ENCODE results near the gene PDE2A.
A peak's percentile ranks its signal among the peaks of the same experiment; 100 is the strongest.

The PDE2A gene

GRCh38 chr11:72631806-72632731 lies 42.2 kb downstream of the PDE2A start:
- no peak overlapping the region for H2BK120ac ChIP-seq (ENCODE audit: low read depth, low read length)
- no peak overlapping the region for H3K27ac ChIP-seq (ENCODE audit: low read depth, low read length)
- WGBS (ENCODE audit: extremely low coverage, insufficient coverage, low lambda C conversion rate) = no CpG with 5 or more reads among the region's 18 CpGs
- no peak overlapping the region for H2AK5ac ChIP-seq (ENCODE audit: low read length)
- H4K5ac ChIP-seq (ENCODE audit: low read length) = no peak overlapping the region
- peak overlapping the region; percentile 67 for H2BK5ac ChIP-seq (ENCODE audit: low read length)
- no peaks in the 10 kb centered on the region for H3K36me3 ChIP-seq (ENCODE audit: control insufficient read depth, insufficient read depth, low read length)
- H3K23ac ChIP-seq (ENCODE audit: low read length) = peak overlapping the region; percentile 80
- peak overlapping the region; percentile 38 for H3K9ac ChIP-seq (ENCODE audit: low read length)
- H3K79me1 ChIP-seq (ENCODE audit: low read length) = no peaks in the 10 kb centered on the region
- H3K4me3 ChIP-seq (ENCODE audit: low read length) = no peak overlapping the region
- no peak overlapping the region for H4K8ac ChIP-seq (ENCODE audit: low read depth, low read length)
- no peak overlapping the region for H3K18ac ChIP-seq (ENCODE audit: low read length)
- no peak overlapping the region for H2BK15ac ChIP-seq (replicated peaks; ENCODE audit: low read depth)
- peaks cover 15% of the 10 kb centered on the region for H3K4me1 ChIP-seq (ENCODE audit: control insufficient read depth, low read depth, low read length)
- no peak overlapping the region for H3K4me2 ChIP-seq (ENCODE audit: low read length)
- peak overlapping the region; percentile 39 for H3K4ac ChIP-seq (ENCODE audit: low read depth, low read length)
- H3K27me3 ChIP-seq (ENCODE audit: insufficient read depth, low read length, poor library complexity) = no peaks in the 10 kb centered on the region
- no peak for DNase-seq
- H3K56ac ChIP-seq (ENCODE audit: low read length) = peak overlapping the region; percentile 54
- H3K79me2 ChIP-seq (ENCODE audit: control insufficient read depth, insufficient read depth, low read length) = no peaks in the 10 kb centered on the region

GRCh38 chr11:72630104-72630852 lies 43.9 kb downstream of the PDE2A start:
- Histone ChIP-seq H3K4me1 (ENCODE audit: control insufficient read depth, low read depth, low read length) (peaks cover 11% of the 10 kb centered on the region), H3K18ac (ENCODE audit: low read length) (no peak overlapping the region), H2BK120ac (ENCODE audit: low read depth, low read length) (no peak overlapping the region), H2BK15ac (replicated peaks; ENCODE audit: low read depth) (no peak overlapping the region), H3K79me1 (ENCODE audit: low read length) (no peaks in the 10 kb centered on the region), H3K56ac (ENCODE audit: low read length) (no peak overlapping the region), H3K4me3 (ENCODE audit: low read length) (no peak overlapping the region), H3K27ac (ENCODE audit: low read depth, low read length) (no peak overlapping the region), H3K9ac (ENCODE audit: low read length) (no peak overlapping the region), H3K36me3 (ENCODE audit: control insufficient read depth, insufficient read depth, low read length) (no peaks in the 10 kb centered on the region), H3K27me3 (ENCODE audit: insufficient read depth, low read length, poor library complexity) (no peaks in the 10 kb centered on the region), H4K5ac (ENCODE audit: low read length) (no peak overlapping the region), H3K23ac (ENCODE audit: low read length) (peak overlapping the region; percentile 59), H4K8ac (ENCODE audit: low read depth, low read length) (no peak overlapping the region), H3K79me2 (ENCODE audit: control insufficient read depth, insufficient read depth, low read length) (no peaks in the 10 kb centered on the region), H2BK5ac (ENCODE audit: low read length) (no peak overlapping the region), H2AK5ac (ENCODE audit: low read length) (no peak overlapping the region), H3K4me2 (ENCODE audit: low read length) (no peak overlapping the region), H3K4ac (ENCODE audit: low read depth, low read length) (no peak overlapping the region)
- no CpG with 5 or more reads among the region's 16 CpGs for WGBS (ENCODE audit: extremely low coverage, insufficient coverage, low lambda C conversion rate)
- DNase-seq = no peak

DNA sequence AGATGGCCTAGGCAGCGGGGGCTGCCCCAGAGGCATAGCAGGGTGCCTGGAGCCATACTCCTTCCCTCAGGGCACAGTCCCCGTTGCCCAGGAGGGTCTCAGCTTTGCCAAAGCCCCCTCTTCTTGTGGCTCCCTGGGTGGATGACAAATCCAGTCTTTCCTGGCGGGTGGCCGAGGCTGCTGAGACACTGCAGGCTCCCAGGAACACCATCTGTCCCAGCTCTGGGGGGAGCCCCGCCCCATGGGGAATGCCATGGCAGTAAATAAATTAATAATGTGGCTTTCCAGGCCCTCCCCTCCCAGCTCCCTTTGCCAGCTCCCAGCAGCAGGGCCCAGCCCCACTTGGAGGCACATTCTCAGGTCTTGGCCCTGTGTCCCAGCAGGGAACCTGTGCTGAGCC lies 45.0 kb downstream of the PDE2A start:
- no CpG with 5 or more reads among the region's 5 CpGs for WGBS (ENCODE audit: extremely low coverage, insufficient coverage, low lambda C conversion rate)
- Histone ChIP-seq H3K4ac (ENCODE audit: low read depth, low read length) (no peak overlapping the region), H3K23ac (ENCODE audit: low read length) (no peak overlapping the region), H2BK120ac (ENCODE audit: low read depth, low read length) (no peak overlapping the region), H3K79me2 (ENCODE audit: control insufficient read depth, insufficient read depth, low read length) (no peaks in the 10 kb centered on the region), H3K27me3 (ENCODE audit: insufficient read depth, low read length, poor library complexity) (no peaks in the 10 kb centered on the region), H3K36me3 (ENCODE audit: control insufficient read depth, insufficient read depth, low read length) (no peaks in the 10 kb centered on the region), H3K27ac (ENCODE audit: low read depth, low read length) (no peak overlapping the region), H3K4me1 (ENCODE audit: control insufficient read depth, low read depth, low read length) (peaks cover 11% of the 10 kb centered on the region), H4K8ac (ENCODE audit: low read depth, low read length) (no peak overlapping the region), H3K18ac (ENCODE audit: low read length) (no peak overlapping the region), H3K4me3 (ENCODE audit: low read length) (no peak overlapping the region), H3K4me2 (ENCODE audit: low read length) (no peak overlapping the region), H2BK15ac (replicated peaks; ENCODE audit: low read depth) (no peak overlapping the region), H3K79me1 (ENCODE audit: low read length) (no peaks in the 10 kb centered on the region), H2BK5ac (ENCODE audit: low read length) (no peak overlapping the region), H4K5ac (ENCODE audit: low read length) (no peak overlapping the region), H3K56ac (ENCODE audit: low read length) (no peak overlapping the region), H2AK5ac (ENCODE audit: low read length) (no peak overlapping the region), H3K9ac (ENCODE audit: low read length) (no peak overlapping the region)
- no peak for DNase-seq

- no peak overlapping the region for H3K9ac ChIP-seq (ENCODE audit: low read length)
- H3K23ac ChIP-seq (ENCODE audit: low read length) = no peak overlapping the region
- WGBS (ENCODE audit: extremely low coverage, insufficient coverage, low lambda C conversion rate) = no CpG with 5 or more reads among the region's 7 CpGs
- H3K36me3 ChIP-seq (ENCODE audit: control insufficient read depth, insufficient read depth, low read length) = no peaks in the 10 kb centered on the region
- H3K4me1 ChIP-seq (ENCODE audit: control insufficient read depth, low read depth, low read length) = peaks cover 9% of the 10 kb centered on the region
- no peak overlapping the region for H3K18ac ChIP-seq (ENCODE audit: low read length)
- no peak overlapping the region for H4K5ac ChIP-seq (ENCODE audit: low read length)
- H3K56ac ChIP-seq (ENCODE audit: low read length) = no peak overlapping the region
- no peak overlapping the region for H2AK5ac ChIP-seq (ENCODE audit: low read length)
- no peaks in the 10 kb centered on the region for H3K27me3 ChIP-seq (ENCODE audit: insufficient read depth, low read length, poor library complexity)
- no peak overlapping the region for H2BK120ac ChIP-seq (ENCODE audit: low read depth, low read length)
- H3K27ac ChIP-seq (ENCODE audit: low read depth, low read length) = no peak overlapping the region
- H3K79me1 ChIP-seq (ENCODE audit: low read length) = no peaks in the 10 kb centered on the region
- no peak overlapping the region for H2BK15ac ChIP-seq (replicated peaks; ENCODE audit: low read depth)
- no peaks in the 10 kb centered on the region for H3K79me2 ChIP-seq (ENCODE audit: control insufficient read depth, insufficient read depth, low read length)
- no peak overlapping the region for H4K8ac ChIP-seq (ENCODE audit: low read depth, low read length)
- no peak overlapping the region for H3K4me3 ChIP-seq (ENCODE audit: low read length)
- H2BK5ac ChIP-seq (ENCODE audit: low read length) = no peak overlapping the region
- no peak overlapping the region for H3K4me2 ChIP-seq (ENCODE audit: low read length)
- H3K4ac ChIP-seq (ENCODE audit: low read depth, low read length) = no peak overlapping the region
- DNase-seq = no peak
Measured at GRCh38 chr11:72627594-72628281, 46.5 kb downstream of the PDE2A start.

GRCh38 chr11:72626414-72626936 lies 47.7 kb downstream of the PDE2A start:
- Histone ChIP-seq H2BK15ac (replicated peaks; ENCODE audit: low read depth) (no peak overlapping the region), H3K4me3 (ENCODE audit: low read length) (no peak overlapping the region), H3K36me3 (ENCODE audit: control insufficient read depth, insufficient read depth, low read length) (no peaks in the 10 kb centered on the region), H3K18ac (ENCODE audit: low read length) (no peak overlapping the region), H3K4ac (ENCODE audit: low read depth, low read length) (no peak overlapping the region), H4K8ac (ENCODE audit: low read depth, low read length) (no peak overlapping the region), H3K79me2 (ENCODE audit: control insufficient read depth, insufficient read depth, low read length) (no peaks in the 10 kb centered on the region), H3K79me1 (ENCODE audit: low read length) (no peaks in the 10 kb centered on the region), H3K4me1 (ENCODE audit: control insufficient read depth, low read depth, low read length) (no peaks in the 10 kb centered on the region), H3K9ac (ENCODE audit: low read length) (no peak overlapping the region), H2BK120ac (ENCODE audit: low read depth, low read length) (no peak overlapping the region), H3K23ac (ENCODE audit: low read length) (no peak overlapping the region), H2BK5ac (ENCODE audit: low read length) (no peak overlapping the region), H3K4me2 (ENCODE audit: low read length) (no peak overlapping the region), H2AK5ac (ENCODE audit: low read length) (no peak overlapping the region), H3K27ac (ENCODE audit: low read depth, low read length) (no peak overlapping the region), H3K56ac (ENCODE audit: low read length) (no peak overlapping the region), H4K5ac (ENCODE audit: low read length) (no peak overlapping the region), H3K27me3 (ENCODE audit: insufficient read depth, low read length, poor library complexity) (no peaks in the 10 kb centered on the region)
- DNase-seq = no peak
- WGBS (ENCODE audit: extremely low coverage, insufficient coverage, low lambda C conversion rate) = no CpG with 5 or more reads among the region's 11 CpGs

Data from mesendoderm (in vitro differentiated cells).